Loucy (cell line): ENCODE results near the gene COL13A1.

ENCODE experiments used
- H2AFZ ChIP-seq: fragments of 200-600 bp; sonication (generic); 2 replicates; pipeline ENCODE4 v1.6.0; 2016; ENCODE audit warnings: antibody characterized with exemption, mild to moderate bottlenecking, low read length, moderate library complexity
- H3F3A ChIP-seq: fragments of 200-600 bp; 2 replicates; pipeline ENCODE4 v1.6.0; 2016; ENCODE audit warnings: antibody characterized with exemption, low read depth, mild to moderate bottlenecking
- H3K27me3 ChIP-seq: fragments of 200-600 bp; sonication (generic); 2 replicates; pipeline ENCODE4 v1.6.1; 2014; ENCODE audit warnings: low read length, mild to moderate bottlenecking; ENCODE audit not compliant: insufficient read depth, poor library complexity, severe bottlenecking
- H3K36me3 ChIP-seq: fragments of 200-600 bp; sonication (generic); 2 replicates; pipeline ENCODE4 v1.6.1; 2016; ENCODE audit warnings: low read length; ENCODE audit not compliant: insufficient read depth
- H3K4me1 ChIP-seq: fragments of 200-600 bp; sonication (generic); 2 replicates; pipeline ENCODE4 v1.5.1; 2014; ENCODE audit warnings: low read length, mild to moderate bottlenecking; ENCODE audit not compliant: insufficient read depth, poor library complexity, severe bottlenecking
- H3K4me2 ChIP-seq: fragments of 200-600 bp; sonication (generic); 2 replicates; pipeline ENCODE4 v1.6.0; 2014; ENCODE audit warnings: antibody characterized with exemption, low read length, low read depth, mild to moderate bottlenecking; ENCODE audit not compliant: poor library complexity, severe bottlenecking
- H3K4me3 ChIP-seq: fragments of 200-600 bp; sonication (generic); 2 replicates; pipeline ENCODE4 v1.5.1; 2014; ENCODE audit warnings: low read length, mild to moderate bottlenecking, mixed read lengths; ENCODE audit not compliant: poor library complexity, severe bottlenecking
- H3K79me2 ChIP-seq: fragments of 200-600 bp; sonication (generic); 2 replicates; pipeline ENCODE4 v1.6.1; 2014; ENCODE audit warnings: low read length; ENCODE audit not compliant: insufficient read depth
- H3K9ac ChIP-seq: fragments of 200-600 bp; sonication (generic); 2 replicates; pipeline ENCODE4 v1.6.0; 2014; ENCODE audit warnings: mild to moderate bottlenecking, low read depth, low read length, moderate library complexity; ENCODE audit not compliant: poor library complexity, severe bottlenecking
- H3K9me2 ChIP-seq: fragments of 200-600 bp; sonication (generic); replicated peaks from 2 replicates; pipeline ENCODE4 v1.6.1; 2016; ENCODE audit warnings: low read depth, low read length, mixed read lengths
- H3K9me3 ChIP-seq: fragments of 200-600 bp; sonication (generic); 2 replicates; pipeline ENCODE4 v1.6.1; 2014; ENCODE audit warnings: mild to moderate bottlenecking, antibody characterized with exemption, low read length, low read depth; ENCODE audit not compliant: insufficient read depth
- H4K20me1 ChIP-seq: fragments of 200-600 bp; sonication (generic); 2 replicates; pipeline ENCODE4 v1.6.0; 2014; ENCODE audit warnings: antibody characterized with exemption, low read length, mild to moderate bottlenecking; ENCODE audit not compliant: insufficient read depth, poor library complexity, severe bottlenecking
- EZH2phosphoT487 ChIP-seq: fragments of 200-600 bp; IDR thresholded peaks from 2 replicates; pipeline ENCODE4 v1.6.1; 2018; ENCODE audit warnings: antibody characterized with exemption, mild to moderate bottlenecking, moderate library complexity, borderline replicate concordance
- TF ChIP-seq, protein P1 (sequence below): fragments of 200-600 bp; sonication (generic); conservative IDR thresholded peaks from 2 replicates; pipeline ENCODE4 v1.5.1; 2014; ENCODE audit warnings: mild to moderate bottlenecking, antibody characterized with exemption, low read length

Gene COL13A1

DNA sequence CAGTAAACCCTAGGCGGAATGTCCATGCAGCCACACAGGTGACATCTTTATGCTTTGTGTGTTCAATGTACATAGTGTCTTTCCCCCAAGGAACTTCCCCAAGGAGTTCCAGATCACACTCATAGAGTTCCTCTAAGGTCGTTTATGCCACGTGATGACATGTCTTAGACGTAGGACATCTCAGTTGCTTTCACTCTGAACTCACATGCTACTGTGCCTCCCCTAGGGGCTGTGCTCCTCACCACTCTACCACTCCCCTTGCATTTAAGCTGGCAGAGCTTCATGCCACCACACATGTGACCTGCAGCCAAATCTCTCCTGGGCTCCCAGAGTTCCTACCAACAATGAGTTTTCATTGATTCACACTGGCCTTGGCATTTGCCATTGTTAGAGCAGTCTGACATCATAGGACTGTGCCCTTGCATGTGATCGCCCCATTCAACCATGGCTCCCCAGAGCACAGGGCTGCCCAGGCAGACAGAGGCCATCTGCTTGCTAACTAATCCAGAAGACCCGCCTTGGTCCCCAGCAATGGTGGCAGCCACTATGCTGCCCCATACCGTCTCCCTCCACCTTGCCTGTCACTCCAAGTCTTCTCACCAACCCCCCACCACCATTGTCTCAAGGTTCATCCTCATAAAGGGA lies 155.7 kb downstream of the COL13A1 start:
- H3K79me2 ChIP-seq = no peaks in the 10 kb centered on the region
- no peaks in the 10 kb centered on the region for H3K9me2 ChIP-seq
- H3F3A ChIP-seq = no peaks in the 10 kb centered on the region
- no peaks in the 10 kb centered on the region for H3K27me3 ChIP-seq
- no peak overlapping the region for H2AFZ ChIP-seq
- H3K36me3 ChIP-seq = no peaks in the 10 kb centered on the region
- no peaks in the 10 kb centered on the region for H3K9me3 ChIP-seq
- no peak overlapping the region for H3K4me2 ChIP-seq
- H4K20me1 ChIP-seq = no peaks in the 10 kb centered on the region
- H3K9ac ChIP-seq = no peak overlapping the region
- TF ChIP-seq, protein P1, sequence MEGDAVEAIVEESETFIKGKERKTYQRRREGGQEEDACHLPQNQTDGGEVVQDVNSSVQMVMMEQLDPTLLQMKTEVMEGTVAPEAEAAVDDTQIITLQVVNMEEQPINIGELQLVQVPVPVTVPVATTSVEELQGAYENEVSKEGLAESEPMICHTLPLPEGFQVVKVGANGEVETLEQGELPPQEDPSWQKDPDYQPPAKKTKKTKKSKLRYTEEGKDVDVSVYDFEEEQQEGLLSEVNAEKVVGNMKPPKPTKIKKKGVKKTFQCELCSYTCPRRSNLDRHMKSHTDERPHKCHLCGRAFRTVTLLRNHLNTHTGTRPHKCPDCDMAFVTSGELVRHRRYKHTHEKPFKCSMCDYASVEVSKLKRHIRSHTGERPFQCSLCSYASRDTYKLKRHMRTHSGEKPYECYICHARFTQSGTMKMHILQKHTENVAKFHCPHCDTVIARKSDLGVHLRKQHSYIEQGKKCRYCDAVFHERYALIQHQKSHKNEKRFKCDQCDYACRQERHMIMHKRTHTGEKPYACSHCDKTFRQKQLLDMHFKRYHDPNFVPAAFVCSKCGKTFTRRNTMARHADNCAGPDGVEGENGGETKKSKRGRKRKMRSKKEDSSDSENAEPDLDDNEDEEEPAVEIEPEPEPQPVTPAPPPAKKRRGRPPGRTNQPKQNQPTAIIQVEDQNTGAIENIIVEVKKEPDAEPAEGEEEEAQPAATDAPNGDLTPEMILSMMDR = no peak
- no peak overlapping the region for H3K4me3 ChIP-seq
- peaks cover 13% of the 10 kb centered on the region for H3K4me1 ChIP-seq

DNA sequence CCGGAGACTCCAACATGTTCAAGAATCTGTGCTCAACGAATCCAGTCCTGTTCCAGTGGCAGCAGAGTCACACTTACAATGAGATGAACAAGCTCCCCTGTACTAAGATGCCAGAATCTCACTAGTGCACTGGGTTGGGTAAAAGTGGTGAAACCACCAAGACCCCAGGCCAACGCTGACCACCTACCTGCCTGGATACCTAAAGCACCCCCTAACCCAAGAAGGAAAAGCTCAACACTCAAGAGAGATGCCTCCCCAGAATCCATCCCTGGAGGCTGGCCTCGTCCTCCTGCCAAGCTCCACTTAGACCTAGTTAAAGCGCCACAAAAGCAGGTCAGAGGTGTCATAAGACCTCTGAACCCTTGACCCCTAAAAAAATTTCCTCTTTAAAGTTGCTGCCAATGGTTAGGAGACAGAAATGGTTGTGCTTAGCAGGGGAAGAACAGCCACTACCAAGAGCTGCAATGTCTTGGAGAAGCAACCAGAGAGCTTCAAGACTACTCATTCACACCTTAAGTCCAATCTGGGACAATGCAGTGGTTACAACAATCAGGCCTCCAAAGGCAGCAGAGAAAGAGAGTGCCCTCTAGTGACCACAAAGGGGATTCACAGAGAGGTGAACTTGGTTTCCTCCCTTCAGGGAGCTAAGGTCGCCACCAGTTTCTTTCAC lies 156.3 kb downstream of the COL13A1 start:
- H4K20me1 ChIP-seq = no peaks in the 10 kb centered on the region
- TF ChIP-seq, protein P1 = peak; percentile 93
- TF ChIP-seq EZH2phosphoT487 = no peak
- H3K9me2 ChIP-seq = no peaks in the 10 kb centered on the region
- no peaks in the 10 kb centered on the region for H3K36me3 ChIP-seq
- H3K9ac ChIP-seq = no peak overlapping the region
- no peaks in the 10 kb centered on the region for H3K27me3 ChIP-seq
- peaks cover 19% of the 10 kb centered on the region for H3K4me1 ChIP-seq
- H3K9me3 ChIP-seq = no peaks in the 10 kb centered on the region
- H3F3A ChIP-seq = no peaks in the 10 kb centered on the region
- no peak overlapping the region for H2AFZ ChIP-seq
- no peaks in the 10 kb centered on the region for H3K79me2 ChIP-seq
- no peak overlapping the region for H3K4me3 ChIP-seq
- no peak overlapping the region for H3K4me2 ChIP-seq

DNA sequence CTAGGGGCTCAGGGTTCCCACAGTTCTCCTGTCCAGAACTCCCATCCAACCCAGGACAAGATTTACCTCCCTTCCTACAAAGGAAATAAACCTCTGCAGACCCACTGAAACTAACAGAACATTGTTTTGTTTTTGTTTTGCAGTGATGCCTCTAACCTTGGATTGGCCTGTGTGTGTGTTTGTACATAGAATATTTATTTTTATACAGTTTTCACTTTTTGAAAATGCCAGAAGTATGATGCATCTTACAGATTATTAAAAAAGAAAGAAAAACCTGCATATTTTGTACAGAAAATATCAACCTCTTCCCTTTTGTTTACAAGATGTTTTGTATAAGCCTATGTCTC lies 156.8 kb downstream of the COL13A1 start:
- H3K4me1 ChIP-seq = peaks cover 24% of the 10 kb centered on the region
- no peak overlapping the region for H3K4me2 ChIP-seq
- no peaks in the 10 kb centered on the region for H3K9me2 ChIP-seq
- no peaks in the 10 kb centered on the region for H3K79me2 ChIP-seq
- no peak overlapping the region for H3K9ac ChIP-seq
- no peaks in the 10 kb centered on the region for H3K27me3 ChIP-seq
- H3K36me3 ChIP-seq = no peaks in the 10 kb centered on the region
- no peaks in the 10 kb centered on the region for H3K9me3 ChIP-seq
- no peak overlapping the region for H3K4me3 ChIP-seq
- H4K20me1 ChIP-seq = no peaks in the 10 kb centered on the region
- H2AFZ ChIP-seq = no peak overlapping the region
- H3F3A ChIP-seq = no peaks in the 10 kb centered on the region
- TF ChIP-seq, protein P1 = 0 out of 2 replicates have a peak, but pooled peaks have one; percentile 7
- no peak for TF ChIP-seq EZH2phosphoT487
